HepG2 (cell line): ENCODE data around the gene CCDC120. TPM values are rescaled to one million over a fixed set of nuclear protein-coding genes. Genes with fewer than 3 reads are reported as not detected.

ENCODE experiments used
- AGO2 ChIP-seq: fragments of 200-400 bp; formaldehyde crosslinking; optimal IDR thresholded peaks from 2 replicates; pipeline ENCODE3; 2017; ENCODE audit warnings: mild to moderate bottlenecking, low read depth, low read length, moderate library complexity
- ARNT ChIP-seq: fragments of 450-650 bp; IDR thresholded peaks from 2 replicates; pipeline ENCODE4 v1.6.1; 2017
- ASH2L ChIP-seq: fragments of 300-600, 200-600 bp; sonication (generic); IDR thresholded peaks from 2 replicates; pipeline ENCODE4 v1.7.0; 2017; ENCODE audit warnings: low read depth, mild to moderate bottlenecking, moderate library complexity, mixed read lengths, low read length; ENCODE audit not compliant: insufficient read length
- ATF5 ChIP-seq: sonication (generic); formaldehyde crosslinking; IDR thresholded peaks from 2 replicates; pipeline ENCODE4 v1.4.0; 2020; ENCODE audit warnings: mild to moderate bottlenecking, low read depth, missing genetic modification reagents
- ESRRA ChIP-seq: sonication (generic); formaldehyde crosslinking; IDR thresholded peaks from 2 replicates; pipeline ENCODE4 v1.5.1; 2020; ENCODE audit warnings: mild to moderate bottlenecking, low read depth, missing genetic modification reagents
- KLF15 ChIP-seq: sonication (generic); formaldehyde crosslinking; IDR thresholded peaks from 2 replicates; pipeline ENCODE4 v1.8.1; 2023; ENCODE audit warnings: borderline replicate concordance, mild to moderate bottlenecking, inconsistent platforms, missing genetic modification reagents, mixed read lengths
- NR1H2 ChIP-seq: sonication (generic); formaldehyde crosslinking; IDR thresholded peaks from 2 replicates; pipeline ENCODE4 v1.8.1; 2022; ENCODE audit warnings: low read depth, missing genetic modification reagents, borderline replicate concordance
- NR3C1 ChIP-seq: sonication (generic); formaldehyde crosslinking; IDR thresholded peaks from 2 replicates; pipeline ENCODE4 v1.4.0; 2020; ENCODE audit warnings: missing genetic modification reagents
- PITX1 ChIP-seq: sonication (generic); formaldehyde crosslinking; IDR thresholded peaks from 2 replicates; pipeline ENCODE4 v1.5.1; 2020; ENCODE audit warnings: mild to moderate bottlenecking, missing genetic modification reagents
- POLR2A ChIP-seq, 2 experiments: IDR thresholded peaks; 2 replicates each; pipeline ENCODE4 v1.6.1; 2011; ENCODE audit warnings: low read depth in 2 of 2, low read length in 2 of 2, mild to moderate bottlenecking in 1 of 2, moderate library complexity in 1 of 2; ENCODE audit not compliant: insufficient read depth in 1 of 2
- PRDM15 ChIP-seq: sonication (generic); formaldehyde crosslinking; IDR thresholded peaks from 2 replicates; pipeline ENCODE4 v1.4.0; 2020; ENCODE audit warnings: missing genetic modification reagents
- TAF1 ChIP-seq: sonication (generic); formaldehyde crosslinking; IDR thresholded peaks from 2 replicates; pipeline ENCODE4 v1.4.0; 2020; ENCODE audit warnings: missing genetic modification reagents
- U2AF2 ChIP-seq: fragments of 200-400 bp; formaldehyde crosslinking; IDR thresholded peaks from 2 replicates; pipeline ENCODE4 v1.6.1; 2017; ENCODE audit warnings: low read depth, mild to moderate bottlenecking, low read length
- ZFP62 ChIP-seq: sonication (generic); formaldehyde crosslinking; IDR thresholded peaks from 2 replicates; pipeline ENCODE4 v1.4.0; 2020; ENCODE audit warnings: missing genetic modification reagents
- ZFYVE20 ChIP-seq: sonication (generic); formaldehyde crosslinking; IDR thresholded peaks from 2 replicates; pipeline ENCODE4 v1.8.0; 2023; ENCODE audit warnings: low read depth, mild to moderate bottlenecking, moderate library complexity, missing genetic modification reagents, borderline replicate concordance
- ZNF274 ChIP-seq: sonication (generic); formaldehyde crosslinking; IDR thresholded peaks from 2 replicates; pipeline ENCODE4 v1.5.1; 2020; ENCODE audit warnings: mild to moderate bottlenecking, missing genetic modification reagents
- ZNF468 ChIP-seq: sonication (generic); formaldehyde crosslinking; IDR thresholded peaks from 2 replicates; pipeline ENCODE4 v1.8.0; 2022; ENCODE audit warnings: mild to moderate bottlenecking, moderate library complexity, missing genetic modification reagents
- ZNF512B ChIP-seq: sonication (generic); formaldehyde crosslinking; IDR thresholded peaks from 2 replicates; pipeline ENCODE4 v1.5.1; 2020; ENCODE audit warnings: missing genetic modification reagents, mild to moderate bottlenecking, borderline replicate concordance
- ZNF543 ChIP-seq: sonication (generic); formaldehyde crosslinking; IDR thresholded peaks from 2 replicates; pipeline ENCODE4 v1.4.0; 2020; ENCODE audit warnings: mild to moderate bottlenecking, missing genetic modification reagents
- ZNF709 ChIP-seq: sonication (generic); formaldehyde crosslinking; IDR thresholded peaks from 2 replicates; pipeline ENCODE4 v1.5.0; 2020; ENCODE audit warnings: mild to moderate bottlenecking, missing genetic modification reagents
- ZNF773 ChIP-seq: sonication (generic); formaldehyde crosslinking; IDR thresholded peaks from 2 replicates; pipeline ENCODE4 v1.4.0; 2020; ENCODE audit warnings: missing genetic modification reagents, borderline replicate concordance
- ZNF775 ChIP-seq: sonication (generic); formaldehyde crosslinking; IDR thresholded peaks from 2 replicates; pipeline ENCODE4 v1.4.0; 2020; ENCODE audit warnings: missing genetic modification reagents, mild to moderate bottlenecking, moderate library complexity, borderline replicate concordance
- ZNF879 ChIP-seq: sonication (generic); formaldehyde crosslinking; IDR thresholded peaks from 2 replicates; pipeline ENCODE4 v1.8.1; 2023; ENCODE audit warnings: missing genetic modification reagents
- ZSCAN29 ChIP-seq: sonication (generic); formaldehyde crosslinking; conservative IDR thresholded peaks from 2 replicates; pipeline ENCODE4 v1.4.0; 2020; ENCODE audit warnings: mild to moderate bottlenecking, missing genetic modification reagents
- polyA plus RNA-seq, 8 experiments: library from polyadenylated mRNA; depleted of rRNA in 3 of 8; stranded (reverse) in 7 of 8; unstranded in 1 of 8; fragments of >200 nt; fragmentation: Illumina TruSeq in 4 of 8; extraction: Trizol in 4 of 8; gene quantifications; 2 replicates each; pipeline versions ENCODE4 v1.2.1 to v1.2.3, GENCODE V29; 2011 to 2016; ENCODE audit warnings: low read depth in 4 of 8, missing spikeins in 1 of 8, mixed read lengths in 1 of 8; ENCODE audit not compliant: insufficient read depth in 1 of 8
- total RNA-seq, 5 experiments: library from RNA; depleted of rRNA; stranded (reverse); fragments of >200 nt; fragmentation: Illumina TruSeq; extraction: Trizol; gene quantifications; 2 replicates each; pipeline ENCODE4 v1.2.3, GENCODE V29; 2016; ENCODE audit warnings: low read depth in 1 of 5

The CCDC120 gene
- total and polyA plus RNA-seq, 2 of the 13 experiments (the other 11 are each of a cell fraction or from before 2014, with no cell fraction given), result 0.89 to 3.2 TPM

GRCh38 chrX:49043220-49043986 is 15.4 kb upstream of the CCDC120 start, which contains the start of gene TFE3 (continued):
- no peak for TF ChIP-seq ZNF512B
- TF ChIP-seq U2AF2, result no peak
- no peak for TF ChIP-seq ZNF468
- no peak for TF ChIP-seq KLF15
- no peak for TF ChIP-seq ZSCAN29 (CRISPR knock-in tag)
- no peak for TF ChIP-seq NR1H2 (CRISPR knock-in tag)
- TF ChIP-seq NR3C1, result no peak
- TF ChIP-seq ZNF773, result no peak
- TF ChIP-seq ASH2L, result no peak
- TF ChIP-seq ZFYVE20 (CRISPR knock-in tag), result no peak
- no peak for TF ChIP-seq TAF1 (CRISPR knock-in tag)
- no peak for TF ChIP-seq ZNF274 (CRISPR knock-in tag)
- no peak for TF ChIP-seq ZNF543
- TF ChIP-seq ZFP62 (CRISPR knock-in tag), result no peak
- no peak for TF ChIP-seq ZNF879 (CRISPR knock-in tag)
- TF ChIP-seq ZNF709, result no peak
- peak; percentile 28; the same call in 1 of the 2 replicates for TF ChIP-seq PITX1 (CRISPR knock-in tag)
- peak; percentile 39 for TF ChIP-seq AGO2
- TF ChIP-seq POLR2A (IDR thresholded peaks at IDR 0.05; ENCODE audit: insufficient read depth in 1 of 2, low read depth in 2 of 2, low read length in 2 of 2), result 0 out of 4 replicates have a peak, but pooled peaks of 1 of the 2 experiments have one; percentile 47
- no peak for TF ChIP-seq ZNF775 (CRISPR knock-in tag)
- TF ChIP-seq ESRRA, result no peak
- no peak for TF ChIP-seq ARNT
- no peak for TF ChIP-seq PRDM15
- no peak for TF ChIP-seq ATF5
